ENCODE results near the gene TMEM178B. TPM values are rescaled to one million over a fixed set of nuclear protein-coding genes. Genes with fewer than 3 reads are reported as not detected.

Gene TMEM178B
- total and polyA plus RNA-seq, 10 of the 15 experiments (the other 5 are each of a cell fraction or from before 2014, with no cell fraction given) = 0.01 to 1.1 (median 0.04) TPM; not detected in 2

GRCh38 chr7:141444961-141445360, 371.1 kb downstream of the TMEM178B start (continued):
- TF ChIP-seq, protein P1, sequence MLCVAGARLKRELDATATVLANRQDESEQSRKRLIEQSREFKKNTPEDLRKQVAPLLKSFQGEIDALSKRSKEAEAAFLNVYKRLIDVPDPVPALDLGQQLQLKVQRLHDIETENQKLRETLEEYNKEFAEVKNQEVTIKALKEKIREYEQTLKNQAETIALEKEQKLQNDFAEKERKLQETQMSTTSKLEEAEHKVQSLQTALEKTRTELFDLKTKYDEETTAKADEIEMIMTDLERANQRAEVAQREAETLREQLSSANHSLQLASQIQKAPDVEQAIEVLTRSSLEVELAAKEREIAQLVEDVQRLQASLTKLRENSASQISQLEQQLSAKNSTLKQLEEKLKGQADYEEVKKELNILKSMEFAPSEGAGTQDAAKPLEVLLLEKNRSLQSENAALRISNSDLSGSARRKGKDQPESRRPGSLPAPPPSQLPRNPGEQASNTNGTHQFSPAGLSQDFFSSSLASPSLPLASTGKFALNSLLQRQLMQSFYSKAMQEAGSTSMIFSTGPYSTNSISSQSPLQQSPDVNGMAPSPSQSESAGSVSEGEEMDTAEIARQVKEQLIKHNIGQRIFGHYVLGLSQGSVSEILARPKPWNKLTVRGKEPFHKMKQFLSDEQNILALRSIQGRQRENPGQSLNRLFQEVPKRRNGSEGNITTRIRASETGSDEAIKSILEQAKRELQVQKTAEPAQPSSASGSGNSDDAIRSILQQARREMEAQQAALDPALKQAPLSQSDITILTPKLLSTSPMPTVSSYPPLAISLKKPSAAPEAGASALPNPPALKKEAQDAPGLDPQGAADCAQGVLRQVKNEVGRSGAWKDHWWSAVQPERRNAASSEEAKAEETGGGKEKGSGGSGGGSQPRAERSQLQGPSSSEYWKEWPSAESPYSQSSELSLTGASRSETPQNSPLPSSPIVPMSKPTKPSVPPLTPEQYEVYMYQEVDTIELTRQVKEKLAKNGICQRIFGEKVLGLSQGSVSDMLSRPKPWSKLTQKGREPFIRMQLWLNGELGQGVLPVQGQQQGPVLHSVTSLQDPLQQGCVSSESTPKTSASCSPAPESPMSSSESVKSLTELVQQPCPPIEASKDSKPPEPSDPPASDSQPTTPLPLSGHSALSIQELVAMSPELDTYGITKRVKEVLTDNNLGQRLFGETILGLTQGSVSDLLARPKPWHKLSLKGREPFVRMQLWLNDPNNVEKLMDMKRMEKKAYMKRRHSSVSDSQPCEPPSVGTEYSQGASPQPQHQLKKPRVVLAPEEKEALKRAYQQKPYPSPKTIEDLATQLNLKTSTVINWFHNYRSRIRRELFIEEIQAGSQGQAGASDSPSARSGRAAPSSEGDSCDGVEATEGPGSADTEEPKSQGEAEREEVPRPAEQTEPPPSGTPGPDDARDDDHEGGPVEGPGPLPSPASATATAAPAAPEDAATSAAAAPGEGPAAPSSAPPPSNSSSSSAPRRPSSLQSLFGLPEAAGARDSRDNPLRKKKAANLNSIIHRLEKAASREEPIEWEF (IDR thresholded peaks at IDR 0.05; ENCODE audit: insufficient replicate concordance, low read depth, low read length) = no peak
- TF ChIP-seq SRF (IDR thresholded peaks at IDR 0.05; ENCODE audit: low read depth in 2 of 2, low read length in 2 of 2) (no peak), ASH2L (IDR thresholded peaks at IDR 0.05; ENCODE audit: borderline replicate concordance, low read depth) (no peak), HCFC1 (IDR thresholded peaks at IDR 0.05; ENCODE audit: low read length) (no peak), KAT2A (conservative IDR thresholded peaks at IDR 0.05; ENCODE audit: control insufficient read depth, low read depth, low read length) (no peak)

DNA sequence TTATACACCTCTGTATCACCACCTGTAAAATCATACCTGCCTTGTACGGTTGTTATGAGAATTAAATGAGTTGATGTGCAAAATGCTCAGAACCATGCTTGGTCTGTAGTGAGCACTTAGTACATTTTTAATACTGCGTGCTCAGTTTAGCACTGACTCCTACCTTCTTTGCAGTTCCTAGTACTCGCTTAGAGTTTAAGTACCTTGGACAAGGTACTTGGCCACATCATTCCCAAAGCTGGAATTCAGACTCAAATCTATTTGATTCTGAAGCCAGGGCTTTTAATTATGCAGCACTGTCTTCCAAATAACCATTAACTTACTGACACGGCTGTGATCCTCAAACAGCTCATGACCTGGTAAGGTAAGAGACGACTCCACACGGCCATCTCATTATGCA, 377.4 kb downstream of the TMEM178B start:
- ChIA-PET POLR2A (no interaction called here), CTCF (no interaction called here), SMC1A (ENCODE audit: uncharacterized antibody, unreplicated experiment) (no interaction called here), RAD21 (ENCODE audit: unreplicated experiment) (interaction anchor here (0.9 kb wide), 1 partner anchor 72 kb away, joined by 4 read pairs; no protein-coding TSS in a partner anchor)
- WGBS (ENCODE audit: insufficient coverage, insufficient replicate concordance, low lambda C conversion rate, missing lambda C conversion rate) = 75% methylated on average over 6 of the region's 6 CpGs
- Histone ChIP-seq H3K9me3 (replicated peaks; ENCODE audit: control insufficient read depth, insufficient read depth, low read length) (no peaks in the 10 kb centered on the region), H3K27ac (ENCODE audit: control insufficient read depth, insufficient read depth) (no peak overlapping the region), H3K4me1 (ENCODE audit: control insufficient read depth, insufficient read depth, low read length) (no peaks in the 10 kb centered on the region), H3K4me2 (ENCODE audit: control insufficient read depth, insufficient read depth) (no peak overlapping the region), H3K36me3 (ENCODE audit: control insufficient read depth in 2 of 2, insufficient read depth in 2 of 2, low read length in 1 of 2) (no peaks in the 10 kb centered on the region), H3K79me2 (ENCODE audit: control insufficient read depth, insufficient read depth, low read length) (no peaks in the 10 kb centered on the region), H4K20me1 (ENCODE audit: control insufficient read depth, insufficient read depth) (no peaks in the 10 kb centered on the region), H3K27me3 (replicated peaks in 1 of 2; ENCODE audit: control insufficient read depth in 2 of 2, insufficient read depth in 2 of 2, low read length in 1 of 2) (peaks cover 0 to under 1% of the 10 kb centered on the region in 2 experiments; a peak in 2 of 4 replicates), H2AFZ (ENCODE audit: control insufficient read depth, low read depth, low read length) (no peak overlapping the region), H3K4me3 (no peak overlapping the region), H3K9ac (ENCODE audit: control insufficient read depth, insufficient read depth, low read length) (no peak overlapping the region)
- FAIRE-seq = no peak
- DNase-seq (ENCODE audit: low read depth, low spot score) = no peak
- in situ Hi-C loops (cut with MboI) = no loop called here
- intact Hi-C loops (cut with micrococcal nuclease; ENCODE audit: unreplicated experiment) = no loop called here
- TF ChIP-seq RUNX3 (IDR thresholded peaks at IDR 0.05; ENCODE audit: low read length) (no peak), TCF3 (IDR thresholded peaks at IDR 0.05; ENCODE audit: borderline replicate concordance, insufficient read depth, low read depth, low read length) (no peak), MTA2 (IDR thresholded peaks at IDR 0.05; ENCODE audit: low read depth) (no peak), ZNF274 (IDR thresholded peaks at IDR 0.05; ENCODE audit: insufficient read depth, insufficient read length) (no peak), ZNF217 (IDR thresholded peaks at IDR 0.05) (no peak), SUPT20H (IDR thresholded peaks at IDR 0.05; ENCODE audit: borderline replicate concordance, control insufficient read depth, low read depth, low read length) (no peak), NFXL1 (IDR thresholded peaks at IDR 0.05; ENCODE audit: borderline replicate concordance) (no peak), MTA3 (IDR thresholded peaks at IDR 0.05; ENCODE audit: borderline replicate concordance, low read length) (no peak), CHD1 (IDR thresholded peaks at IDR 0.05; ENCODE audit: low read depth, low read length) (no peak), TARDBP (IDR thresholded peaks at IDR 0.05; ENCODE audit: borderline replicate concordance) (no peak)
- TF ChIP-seq, protein P2, sequence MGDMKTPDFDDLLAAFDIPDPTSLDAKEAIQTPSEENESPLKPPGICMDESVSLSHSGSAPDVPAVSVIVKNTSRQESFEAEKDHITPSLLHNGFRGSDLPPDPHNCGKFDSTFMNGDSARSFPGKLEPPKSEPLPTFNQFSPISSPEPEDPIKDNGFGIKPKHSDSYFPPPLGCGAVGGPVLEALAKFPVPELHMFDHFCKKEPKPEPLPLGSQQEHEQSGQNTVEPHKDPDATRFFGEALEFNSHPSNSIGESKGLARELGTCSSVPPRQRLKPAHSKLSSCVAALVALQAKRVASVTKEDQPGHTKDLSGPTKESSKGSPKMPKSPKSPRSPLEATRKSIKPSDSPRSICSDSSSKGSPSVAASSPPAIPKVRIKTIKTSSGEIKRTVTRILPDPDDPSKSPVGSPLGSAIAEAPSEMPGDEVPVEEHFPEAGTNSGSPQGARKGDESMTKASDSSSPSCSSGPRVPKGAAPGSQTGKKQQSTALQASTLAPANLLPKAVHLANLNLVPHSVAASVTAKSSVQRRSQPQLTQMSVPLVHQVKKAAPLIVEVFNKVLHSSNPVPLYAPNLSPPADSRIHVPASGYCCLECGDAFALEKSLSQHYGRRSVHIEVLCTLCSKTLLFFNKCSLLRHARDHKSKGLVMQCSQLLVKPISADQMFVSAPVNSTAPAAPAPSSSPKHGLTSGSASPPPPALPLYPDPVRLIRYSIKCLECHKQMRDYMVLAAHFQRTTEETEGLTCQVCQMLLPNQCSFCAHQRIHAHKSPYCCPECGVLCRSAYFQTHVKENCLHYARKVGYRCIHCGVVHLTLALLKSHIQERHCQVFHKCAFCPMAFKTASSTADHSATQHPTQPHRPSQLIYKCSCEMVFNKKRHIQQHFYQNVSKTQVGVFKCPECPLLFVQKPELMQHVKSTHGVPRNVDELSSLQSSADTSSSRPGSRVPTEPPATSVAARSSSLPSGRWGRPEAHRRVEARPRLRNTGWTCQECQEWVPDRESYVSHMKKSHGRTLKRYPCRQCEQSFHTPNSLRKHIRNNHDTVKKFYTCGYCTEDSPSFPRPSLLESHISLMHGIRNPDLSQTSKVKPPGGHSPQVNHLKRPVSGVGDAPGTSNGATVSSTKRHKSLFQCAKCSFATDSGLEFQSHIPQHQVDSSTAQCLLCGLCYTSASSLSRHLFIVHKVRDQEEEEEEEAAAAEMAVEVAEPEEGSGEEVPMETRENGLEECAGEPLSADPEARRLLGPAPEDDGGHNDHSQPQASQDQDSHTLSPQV (IDR thresholded peaks at IDR 0.05) = no peak
- ATAC-seq = no peak
- no TSS peak for BruUV-seq (replicated peaks)

Measured in GM12878 (cell line).